ENCODE measurements around the gene PLP2. TPM values are rescaled to one million over a fixed set of nuclear protein-coding genes. Genes with fewer than 3 reads are reported as not detected.
"Not testable (repeated sequence)": the region's sequence is repeated elsewhere in the genome, so short reads cannot be mapped to it uniquely, and the experiment has no call there.

PLP2 gene
- total RNA-seq, 2 donors from 2014 or later = 157 to 227 TPM

DNA sequence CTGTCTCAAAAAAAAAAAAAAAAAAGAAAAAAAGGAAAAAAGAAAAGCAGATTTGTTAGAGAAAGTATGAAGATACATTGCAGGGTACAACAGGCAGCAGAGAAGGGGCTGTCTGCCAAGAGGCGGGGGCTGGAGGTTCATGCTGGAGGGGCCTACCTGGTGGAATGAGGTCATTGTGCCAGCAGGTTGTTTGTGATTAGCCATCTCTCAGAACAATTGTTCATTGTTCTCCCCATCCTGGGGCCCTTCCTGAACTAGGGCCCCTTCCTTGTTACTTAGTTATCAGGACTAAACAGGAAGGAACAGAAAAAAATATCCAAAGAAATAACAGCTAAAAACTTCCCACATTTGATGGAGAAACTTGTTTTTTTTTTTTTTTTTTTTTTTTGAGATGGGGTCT is 34.2 kb upstream of the PLP2 start:
- intact Hi-C loops (cut with DNase I) = no loop called here
- no peaks in the 10 kb centered on the region for H3K36me3 ChIP-seq
- H3K4me1 ChIP-seq = no peaks in the 10 kb centered on the region
- no peak overlapping the region for H3K9ac ChIP-seq (ENCODE audit: low read depth in 2 of 2, low read length in 2 of 2)
- H3K9me3 ChIP-seq = peaks cover 4% of the 10 kb centered on the region
- H3K4me3 ChIP-seq = no peak overlapping the region
- TF ChIP-seq, protein P1, sequence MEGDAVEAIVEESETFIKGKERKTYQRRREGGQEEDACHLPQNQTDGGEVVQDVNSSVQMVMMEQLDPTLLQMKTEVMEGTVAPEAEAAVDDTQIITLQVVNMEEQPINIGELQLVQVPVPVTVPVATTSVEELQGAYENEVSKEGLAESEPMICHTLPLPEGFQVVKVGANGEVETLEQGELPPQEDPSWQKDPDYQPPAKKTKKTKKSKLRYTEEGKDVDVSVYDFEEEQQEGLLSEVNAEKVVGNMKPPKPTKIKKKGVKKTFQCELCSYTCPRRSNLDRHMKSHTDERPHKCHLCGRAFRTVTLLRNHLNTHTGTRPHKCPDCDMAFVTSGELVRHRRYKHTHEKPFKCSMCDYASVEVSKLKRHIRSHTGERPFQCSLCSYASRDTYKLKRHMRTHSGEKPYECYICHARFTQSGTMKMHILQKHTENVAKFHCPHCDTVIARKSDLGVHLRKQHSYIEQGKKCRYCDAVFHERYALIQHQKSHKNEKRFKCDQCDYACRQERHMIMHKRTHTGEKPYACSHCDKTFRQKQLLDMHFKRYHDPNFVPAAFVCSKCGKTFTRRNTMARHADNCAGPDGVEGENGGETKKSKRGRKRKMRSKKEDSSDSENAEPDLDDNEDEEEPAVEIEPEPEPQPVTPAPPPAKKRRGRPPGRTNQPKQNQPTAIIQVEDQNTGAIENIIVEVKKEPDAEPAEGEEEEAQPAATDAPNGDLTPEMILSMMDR (IDR thresholded peaks at IDR 0.05) = no peak
- no peak overlapping the region for H3K27ac ChIP-seq
- no peak for DNase-seq
- H3K27me3 ChIP-seq = no peaks in the 10 kb centered on the region

DNA sequence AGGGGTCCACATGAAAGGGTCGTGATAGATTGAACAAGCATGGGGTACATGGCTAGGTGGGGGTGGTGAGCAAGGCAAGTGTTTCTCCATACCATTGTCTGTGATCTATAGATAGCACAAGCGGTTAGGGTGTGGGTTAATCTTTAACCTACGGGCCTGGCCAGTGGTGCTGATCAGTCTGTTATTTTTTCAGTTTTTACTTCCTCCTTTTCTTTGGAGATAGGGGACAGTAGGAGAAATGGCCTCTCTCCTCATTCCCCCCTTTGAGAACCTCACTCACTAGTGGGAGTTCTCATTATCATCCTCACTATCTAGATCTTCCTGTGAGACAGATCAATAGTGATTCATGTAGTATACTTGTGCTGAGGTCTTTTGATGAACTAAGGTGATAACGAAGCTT is 32.0 kb upstream of the PLP2 start:
- H3K9ac ChIP-seq (ENCODE audit: low read depth in 2 of 2, low read length in 2 of 2) = no peak overlapping the region
- peaks cover 4% of the 10 kb centered on the region for H3K9me3 ChIP-seq
- H3K27me3 ChIP-seq = no peaks in the 10 kb centered on the region
- no peak overlapping the region for H3K4me3 ChIP-seq
- no peaks in the 10 kb centered on the region for H3K36me3 ChIP-seq
- TF ChIP-seq, protein P1 (IDR thresholded peaks at IDR 0.05) = no peak
- no peak for DNase-seq
- no peaks in the 10 kb centered on the region for H3K4me1 ChIP-seq
- H3K27ac ChIP-seq = no peak overlapping the region
- intact Hi-C loops (cut with DNase I) = no loop called here

DNA sequence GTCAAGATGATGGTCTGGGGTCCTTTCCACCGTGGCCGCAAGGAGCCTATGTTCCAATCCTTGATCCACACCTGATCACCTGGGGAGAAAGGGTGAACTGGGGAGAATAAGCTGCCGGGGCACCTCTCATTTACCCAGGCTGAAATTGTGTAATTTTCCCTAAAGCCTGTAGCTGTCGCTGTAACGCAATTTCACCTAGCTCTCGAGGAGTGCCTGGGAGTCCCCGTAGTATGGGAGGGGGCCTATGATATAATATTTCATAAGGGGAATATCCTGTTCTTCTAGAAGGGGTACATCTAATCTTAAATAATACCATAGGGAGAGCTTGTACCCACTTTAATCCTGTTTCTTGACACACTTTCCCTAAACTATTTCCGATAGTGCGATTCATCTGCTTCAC is 29.4 kb upstream of the PLP2 start:
- H3K4me1 ChIP-seq; H3K4me3 ChIP-seq; intact Hi-C loops (cut with DNase I); H3K27ac ChIP-seq; H3K9me3 ChIP-seq; H3K36me3 ChIP-seq; H3K9ac ChIP-seq (ENCODE audit: low read depth in 2 of 2, low read length in 2 of 2); DNase-seq; H3K27me3 ChIP-seq: not testable (repeated sequence)

DNA sequence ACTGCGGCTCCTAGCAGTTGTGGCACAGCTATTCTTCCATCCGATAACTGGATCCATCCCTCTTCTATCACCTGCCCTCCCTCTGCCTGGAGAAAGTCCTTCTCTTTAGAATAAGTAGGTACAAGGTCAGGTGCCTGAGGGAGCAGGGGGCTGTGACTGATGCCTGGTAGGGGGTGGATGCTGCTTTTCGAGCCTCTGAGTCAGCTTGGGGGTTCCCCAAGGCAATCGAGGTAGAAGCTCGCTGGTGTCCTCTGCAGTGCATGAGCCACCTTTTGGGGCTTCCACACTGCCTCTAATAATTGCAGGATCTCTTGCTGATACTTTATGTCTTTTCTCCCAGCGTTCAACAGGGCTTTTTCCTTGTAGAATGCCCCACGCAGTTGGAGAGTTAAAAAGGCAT is 28.5 kb upstream of the PLP2 start:
- DNase-seq; H3K4me3 ChIP-seq; H3K27me3 ChIP-seq; H3K27ac ChIP-seq; H3K36me3 ChIP-seq; H3K9me3 ChIP-seq; H3K9ac ChIP-seq (ENCODE audit: low read depth in 2 of 2, low read length in 2 of 2); intact Hi-C loops (cut with DNase I); H3K4me1 ChIP-seq: not testable (repeated sequence)

DNA sequence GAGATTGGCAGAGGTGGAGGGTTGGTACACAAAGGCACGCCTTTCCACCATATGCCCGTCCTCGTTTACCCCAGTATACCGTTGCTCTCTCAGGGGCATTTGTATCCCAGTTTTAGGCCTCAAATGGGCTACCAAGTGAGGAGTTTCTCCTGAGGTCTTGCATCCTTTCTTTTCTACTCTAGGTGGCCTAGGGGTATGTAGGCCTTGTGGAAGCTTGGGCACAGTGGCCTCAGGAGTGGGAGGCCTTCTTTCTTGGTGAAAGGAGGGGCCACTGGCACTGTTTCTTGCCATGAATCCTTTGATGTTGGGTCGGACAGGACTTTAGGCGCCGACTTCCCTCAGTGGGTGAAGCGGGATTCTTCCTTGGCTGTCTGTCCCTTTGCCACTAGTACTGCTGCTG is 24.4 kb upstream of the PLP2 start:
- Histone ChIP-seq H3K9ac (ENCODE audit: low read depth in 2 of 2, low read length in 2 of 2) (no peak overlapping the region), H3K27me3 (no peaks in the 10 kb centered on the region), H3K36me3 (no peaks in the 10 kb centered on the region), H3K4me1 (no peaks in the 10 kb centered on the region), H3K9me3 (no peaks in the 10 kb centered on the region), H3K4me3 (no peak overlapping the region), H3K27ac (no peak overlapping the region)
- no peak for DNase-seq
- intact Hi-C loops (cut with DNase I) = no loop called here
- TF ChIP-seq, protein P1 (IDR thresholded peaks at IDR 0.05) = no peak

DNA sequence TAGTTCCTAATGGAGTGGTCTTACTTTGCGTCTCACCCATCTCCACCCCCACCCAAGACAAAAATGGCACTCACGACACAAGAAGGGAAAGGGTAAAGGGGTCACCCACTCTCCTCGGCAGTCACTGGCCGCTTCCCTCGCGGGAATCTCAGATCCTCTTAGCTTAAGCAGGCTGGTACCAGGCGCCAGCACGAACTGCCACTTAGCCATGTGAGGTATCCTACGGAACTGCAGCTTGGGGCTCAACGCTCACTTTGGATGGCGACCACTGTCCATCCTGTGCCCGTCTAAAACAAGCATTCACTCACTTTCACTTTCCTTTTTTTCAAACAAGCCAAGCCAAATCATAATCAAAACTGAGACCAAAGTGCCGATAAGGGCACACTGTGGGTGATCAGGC is 23.8 kb upstream of the PLP2 start:
- no peak for DNase-seq
- Histone ChIP-seq H3K4me1 (no peaks in the 10 kb centered on the region), H3K9ac (ENCODE audit: low read depth in 2 of 2, low read length in 2 of 2) (no peak overlapping the region), H3K36me3 (no peaks in the 10 kb centered on the region), H3K27ac (no peak overlapping the region), H3K4me3 (no peak overlapping the region), H3K27me3 (no peaks in the 10 kb centered on the region), H3K9me3 (no peaks in the 10 kb centered on the region)
- TF ChIP-seq, protein P1 (IDR thresholded peaks at IDR 0.05) = no peak
- intact Hi-C loops (cut with DNase I) = no loop called here

DNA sequence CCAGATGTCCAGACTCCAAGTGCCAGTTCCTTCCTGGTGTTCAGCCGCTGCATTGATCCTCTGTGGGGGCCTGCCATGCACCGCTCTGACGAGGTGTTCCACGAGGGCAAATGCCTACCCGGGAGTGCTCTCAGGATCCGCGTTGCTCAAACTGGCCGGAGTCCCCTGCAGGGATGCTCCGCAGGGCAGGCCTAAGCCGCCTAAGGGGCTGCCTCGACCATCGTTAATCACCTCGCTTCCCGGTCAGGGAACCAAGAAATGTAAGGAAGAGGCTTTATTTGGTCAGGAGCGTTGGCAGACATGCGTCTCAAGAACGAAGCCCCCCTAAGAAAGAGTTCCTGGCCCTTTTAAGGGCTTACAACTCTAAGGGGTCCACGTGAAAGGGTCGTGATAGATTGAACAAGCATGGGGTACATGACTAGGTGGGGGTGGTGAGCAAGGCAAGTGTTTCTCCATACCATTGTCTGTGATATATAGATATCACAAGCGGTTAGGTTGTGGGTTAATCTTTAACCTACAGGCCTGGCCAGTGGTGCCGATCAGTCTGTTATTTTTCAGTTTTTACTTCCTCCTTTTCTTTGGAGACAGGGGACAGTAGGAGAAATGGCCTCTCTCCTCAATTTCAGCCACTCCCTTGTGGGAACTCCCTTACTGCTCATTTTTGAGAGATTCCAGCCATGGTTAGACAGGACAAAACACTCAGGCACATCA is 23.2 kb upstream of the PLP2 start:
- peak; percentile 52 for DNase-seq
- peak overlapping the region; percentile 70 for H3K27ac ChIP-seq

DNA sequence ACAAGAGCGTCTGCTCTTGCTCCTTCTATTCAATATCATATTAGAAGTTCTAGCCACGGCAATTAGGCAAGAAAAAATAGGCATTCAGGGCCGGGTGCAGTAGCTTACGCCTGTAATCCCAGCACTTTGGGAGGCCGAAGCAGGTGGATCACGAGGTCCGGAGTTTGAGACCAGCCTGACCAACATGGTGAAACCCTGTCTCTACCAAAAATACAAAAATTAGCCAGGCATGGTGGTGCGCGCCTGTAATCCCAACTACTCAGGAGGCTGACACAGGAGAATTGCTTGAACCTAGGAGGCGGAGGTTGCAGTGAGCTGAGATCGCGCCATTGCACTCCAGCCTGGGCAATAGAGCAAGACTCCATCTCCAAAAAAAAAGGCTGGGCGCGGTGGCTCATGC is 22.4 kb upstream of the PLP2 start:
- H3K27me3 ChIP-seq; H3K9me3 ChIP-seq; H3K36me3 ChIP-seq; H3K4me1 ChIP-seq; H3K4me3 ChIP-seq; intact Hi-C loops (cut with DNase I); H3K9ac ChIP-seq (ENCODE audit: low read depth in 2 of 2, low read length in 2 of 2); DNase-seq: not testable (repeated sequence)
- H3K27ac ChIP-seq = peak overlapping the region; percentile 70

More for the DNA sequence above, 23.2 kb upstream of the PLP2 start:
- H3K4me1 ChIP-seq; H3K4me3 ChIP-seq; intact Hi-C loops (cut with DNase I); H3K36me3 ChIP-seq; H3K27me3 ChIP-seq; H3K9me3 ChIP-seq; H3K9ac ChIP-seq (ENCODE audit: low read depth in 2 of 2, low read length in 2 of 2): not testable (repeated sequence)
